ENCODE data around the gene NUDT5. TPM values are rescaled to one million over a fixed set of nuclear protein-coding genes. Genes with fewer than 3 reads are reported as not detected.
"Not testable (repeated sequence)": the region's sequence is repeated elsewhere in the genome, so short reads cannot be mapped to it uniquely, and the experiment has no call there.

The NUDT5 gene
- total RNA-seq, 1 donor from 2014 or later: 51.0 TPM

GRCh38 chr10:12237265-12238220 is 41.9 kb upstream of the NUDT5 start:
- H3K27me3 Mint-ChIP-seq (ENCODE audit: low read depth): no peaks in the 10 kb centered on the region
- no peak for DNase-seq (ENCODE audit: low spot score in 2 of 2, unreplicated experiment in 2 of 2)
- H3K27ac Mint-ChIP-seq: no peak overlapping the region
- H3K4me1 Mint-ChIP-seq: peaks cover 13% of the 10 kb centered on the region
- no peak overlapping the region for H3K4me3 Mint-ChIP-seq
- H3K9me3 Mint-ChIP-seq: no peaks in the 10 kb centered on the region
- TF ChIP-seq CTCF (IDR thresholded peaks at IDR 0.05; ENCODE audit: unreplicated experiment): no peak
- peaks cover 40% of the 10 kb centered on the region for H3K36me3 Mint-ChIP-seq

DNA sequence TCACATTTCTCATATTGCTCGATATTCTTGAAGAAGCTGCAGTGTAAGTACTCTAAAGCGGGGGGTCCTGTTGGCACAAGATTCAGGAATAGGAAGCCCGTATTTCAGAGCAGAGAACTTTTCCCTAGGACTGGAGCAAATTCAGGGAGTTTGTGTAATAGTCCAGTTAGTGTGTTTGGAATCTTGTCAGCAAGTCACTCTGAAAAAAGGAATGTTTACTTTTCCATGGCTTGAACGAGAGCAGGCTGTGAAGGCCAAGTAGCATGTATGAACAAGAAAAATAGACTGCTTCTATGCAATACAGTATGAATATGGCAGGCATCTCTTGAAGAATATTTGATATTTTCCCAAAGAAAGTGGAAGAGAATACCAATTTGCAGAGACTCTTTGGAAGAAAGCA is 40.1 kb upstream of the NUDT5 start:
- Mint-ChIP-seq H3K27me3 (ENCODE audit: low read depth) (no peaks in the 10 kb centered on the region), H3K9me3 (no peaks in the 10 kb centered on the region), H3K36me3 (peaks cover 40% of the 10 kb centered on the region), H3K27ac (no peak overlapping the region), H3K4me3 (no peak overlapping the region), H3K4me1 (no peaks in the 10 kb centered on the region)
- no peak for TF ChIP-seq CTCF (IDR thresholded peaks at IDR 0.05; ENCODE audit: unreplicated experiment)
- DNase-seq (ENCODE audit: low spot score in 2 of 2, unreplicated experiment in 2 of 2): no peak

DNA sequence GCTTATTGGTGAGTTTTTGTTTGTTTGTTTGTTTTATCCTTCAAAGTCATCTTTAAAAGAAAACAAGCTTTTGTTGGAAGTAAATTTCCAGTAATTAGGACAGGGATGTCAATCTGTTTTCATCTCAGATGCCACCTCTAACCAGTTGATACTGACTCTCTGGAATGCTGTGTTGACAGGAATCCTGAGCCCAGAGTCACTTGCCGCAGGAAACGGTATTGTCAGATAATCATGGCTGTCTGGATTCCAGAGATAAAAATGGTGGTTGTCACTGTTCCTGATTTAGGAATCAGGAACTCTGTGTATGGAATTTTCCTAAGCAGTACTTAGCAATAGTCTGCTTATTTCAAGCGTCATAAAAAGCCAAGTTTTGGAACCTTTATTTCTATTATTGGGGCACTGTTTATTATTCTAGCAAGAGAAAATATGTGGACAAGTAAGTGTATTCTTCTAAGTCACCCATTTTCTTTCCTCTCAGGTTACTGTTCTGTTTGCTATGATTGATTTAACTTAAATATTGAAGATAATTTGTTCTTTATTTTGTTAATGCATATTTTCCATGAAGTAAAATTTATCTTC is 39.5 kb upstream of the NUDT5 start:
- H3K36me3 Mint-ChIP-seq: peaks cover 39% of the 10 kb centered on the region
- no peaks in the 10 kb centered on the region for H3K4me1 Mint-ChIP-seq
- H3K27me3 Mint-ChIP-seq (ENCODE audit: low read depth): no peaks in the 10 kb centered on the region
- TF ChIP-seq CTCF (IDR thresholded peaks at IDR 0.05; ENCODE audit: unreplicated experiment): no peak
- H3K9me3 Mint-ChIP-seq: no peaks in the 10 kb centered on the region
- H3K4me3 Mint-ChIP-seq: no peak overlapping the region
- no peak overlapping the region for H3K27ac Mint-ChIP-seq
- no peak for DNase-seq (ENCODE audit: low spot score in 2 of 2, unreplicated experiment in 2 of 2)

DNA sequence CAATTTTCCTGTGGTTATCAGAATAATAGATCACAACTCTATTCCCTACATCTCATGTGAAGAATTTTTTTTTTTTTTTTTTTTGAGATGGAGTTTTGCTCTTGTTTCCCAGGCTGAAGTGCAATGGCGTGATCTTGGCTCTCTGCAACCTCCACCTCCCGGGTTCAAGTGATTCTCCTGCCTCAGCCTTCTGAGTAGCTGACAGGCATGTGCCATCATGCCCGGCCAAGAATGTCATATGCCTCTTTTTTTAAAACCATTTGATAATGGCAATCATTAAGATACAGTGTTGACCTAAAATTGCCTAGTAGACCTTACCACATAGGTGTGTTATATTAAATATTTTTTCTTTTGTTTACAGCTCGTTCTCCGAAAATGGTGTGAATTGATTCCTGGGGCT is 39.0 kb upstream of the NUDT5 start:
- not testable (repeated sequence) for H3K4me1 Mint-ChIP-seq; H3K9me3 Mint-ChIP-seq; H3K4me3 Mint-ChIP-seq; H3K27ac Mint-ChIP-seq; H3K27me3 Mint-ChIP-seq (ENCODE audit: low read depth); DNase-seq (ENCODE audit: low spot score in 2 of 2, unreplicated experiment in 2 of 2)
- peaks cover 41% of the 10 kb centered on the region for H3K36me3 Mint-ChIP-seq

DNA sequence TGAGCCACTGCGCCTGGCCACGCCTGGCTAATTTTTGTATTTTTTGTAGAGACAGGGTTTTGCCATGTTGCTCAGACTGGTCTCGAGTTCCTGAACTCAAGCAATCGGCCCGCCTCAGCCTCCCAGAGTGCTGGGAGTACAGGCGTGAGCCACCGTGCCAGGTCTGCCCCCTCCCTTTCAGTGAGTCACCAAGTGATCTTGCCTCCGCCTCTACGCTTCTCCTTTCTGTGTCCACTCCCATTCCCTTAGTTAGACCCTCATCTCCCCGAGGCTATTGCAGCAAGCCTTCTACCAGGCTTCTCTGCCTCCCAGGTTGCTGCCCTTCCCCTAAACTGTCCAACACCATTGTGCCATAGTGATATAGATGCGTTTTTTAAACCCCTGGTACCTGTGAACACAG is 33.2 kb upstream of the NUDT5 start:
- no peaks in the 10 kb centered on the region for H3K4me1 Mint-ChIP-seq
- H3K9me3 Mint-ChIP-seq: peaks cover 3% of the 10 kb centered on the region
- no peak overlapping the region for H3K4me3 Mint-ChIP-seq
- TF ChIP-seq CTCF (IDR thresholded peaks at IDR 0.05; ENCODE audit: unreplicated experiment): no peak
- H3K27ac Mint-ChIP-seq: no peak overlapping the region
- no peak for DNase-seq (ENCODE audit: low spot score in 2 of 2, unreplicated experiment in 2 of 2)
- no peaks in the 10 kb centered on the region for H3K27me3 Mint-ChIP-seq (ENCODE audit: low read depth)
- H3K36me3 Mint-ChIP-seq: peaks cover 41% of the 10 kb centered on the region

DNA sequence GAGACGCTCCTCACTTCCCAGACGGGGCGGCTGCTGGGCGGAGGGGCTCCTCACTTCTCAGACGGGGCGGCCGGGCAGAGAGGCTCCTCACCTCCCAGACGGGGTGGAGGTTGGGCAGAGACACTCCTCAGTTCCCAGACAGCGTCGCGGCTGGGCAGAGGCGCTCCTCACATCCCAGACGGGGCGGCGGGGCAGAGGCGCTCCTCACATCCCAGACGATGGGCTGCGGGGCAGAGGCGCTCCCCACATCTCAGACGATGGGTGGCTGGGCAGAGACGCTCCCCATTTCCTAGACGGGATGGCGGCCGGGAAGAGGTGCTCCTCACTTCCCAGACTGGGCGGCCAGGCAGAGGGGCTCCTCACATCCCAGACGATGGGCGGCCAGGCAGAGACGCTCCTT is 30.7 kb upstream of the NUDT5 start:
- not testable (repeated sequence) for DNase-seq (ENCODE audit: low spot score in 2 of 2, unreplicated experiment in 2 of 2); H3K27ac Mint-ChIP-seq; H3K9me3 Mint-ChIP-seq; H3K4me1 Mint-ChIP-seq; H3K4me3 Mint-ChIP-seq; H3K27me3 Mint-ChIP-seq (ENCODE audit: low read depth)
- peaks cover 48% of the 10 kb centered on the region for H3K36me3 Mint-ChIP-seq
